IMR-90 (cell line): ENCODE measurements around the gene PRKACG.

Source experiments
- BHLHE40 ChIP-seq: fragments of 150-350 bp; IDR thresholded peaks from 2 replicates; pipeline ENCODE4 v1.6.1; 2016; ENCODE audit warnings: mild to moderate bottlenecking, low read depth, low read length
- CTCF ChIP-seq: conservative IDR thresholded peaks from 2 replicates; pipeline ENCODE4 v1.5.1; 2012; ENCODE audit warnings: mild to moderate bottlenecking, low read depth, low read length, improper control_type of control experiment
- ELK1 ChIP-seq: fragments of 150-350 bp; IDR thresholded peaks from 2 replicates; pipeline ENCODE4 v1.6.1; 2016; ENCODE audit warnings: low read depth, mild to moderate bottlenecking, low read length, moderate library complexity, borderline replicate concordance
- MXI1 ChIP-seq: IDR thresholded peaks from 2 replicates; pipeline ENCODE4 v1.6.1; 2012; ENCODE audit warnings: low read depth, mild to moderate bottlenecking, low read length, moderate library complexity, borderline replicate concordance
- POLR2A ChIP-seq: IDR thresholded peaks from 2 replicates; pipeline ENCODE4 v1.6.1; 2012; ENCODE audit warnings: mild to moderate bottlenecking, low read depth, low read length
- RAD21 ChIP-seq: IDR thresholded peaks from 2 replicates; pipeline ENCODE4 v1.6.1; 2012; ENCODE audit warnings: low read length, improper control_type of control experiment
- SMC3 ChIP-seq: fragments of 150-350 bp; IDR thresholded peaks from 2 replicates; pipeline ENCODE4 v1.6.1; 2016; ENCODE audit warnings: low read depth, mild to moderate bottlenecking, antibody characterized with exemption, low read length, moderate library complexity
- USF2 ChIP-seq: fragments of 150-350 bp; IDR thresholded peaks from 2 replicates; pipeline ENCODE4 v1.6.1; 2017; ENCODE audit warnings: mild to moderate bottlenecking, antibody characterized with exemption, low read length, low read depth

DNA sequence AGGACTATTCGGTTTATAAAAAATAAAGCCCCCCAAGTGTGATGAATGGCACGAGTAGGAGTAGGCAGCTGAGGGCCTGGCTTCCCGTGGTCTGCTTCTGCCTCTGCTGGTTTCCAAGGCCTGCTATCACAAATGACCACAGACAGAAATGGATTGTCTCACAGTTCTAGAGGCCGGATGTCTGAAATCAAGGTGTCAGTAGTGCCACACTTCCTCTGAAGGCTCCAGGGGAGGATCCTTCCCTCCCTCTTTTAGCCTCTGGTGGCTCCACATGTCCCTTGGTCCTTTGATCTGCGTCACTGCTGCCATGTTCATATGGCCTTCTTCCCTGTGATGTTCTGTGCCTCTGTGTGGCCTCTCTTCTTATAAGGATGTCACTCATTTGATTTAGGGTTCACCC is 15.1 kb downstream of the PRKACG start:
- TF ChIP-seq ELK1 (no peak), CTCF (no peak), MXI1 (no peak), POLR2A (no peak), USF2 (no peak), SMC3 (no peak), RAD21 (no peak), BHLHE40 (no peak)
